ENCODE results near the gene TMEM94.

Gene TMEM94

DNA sequence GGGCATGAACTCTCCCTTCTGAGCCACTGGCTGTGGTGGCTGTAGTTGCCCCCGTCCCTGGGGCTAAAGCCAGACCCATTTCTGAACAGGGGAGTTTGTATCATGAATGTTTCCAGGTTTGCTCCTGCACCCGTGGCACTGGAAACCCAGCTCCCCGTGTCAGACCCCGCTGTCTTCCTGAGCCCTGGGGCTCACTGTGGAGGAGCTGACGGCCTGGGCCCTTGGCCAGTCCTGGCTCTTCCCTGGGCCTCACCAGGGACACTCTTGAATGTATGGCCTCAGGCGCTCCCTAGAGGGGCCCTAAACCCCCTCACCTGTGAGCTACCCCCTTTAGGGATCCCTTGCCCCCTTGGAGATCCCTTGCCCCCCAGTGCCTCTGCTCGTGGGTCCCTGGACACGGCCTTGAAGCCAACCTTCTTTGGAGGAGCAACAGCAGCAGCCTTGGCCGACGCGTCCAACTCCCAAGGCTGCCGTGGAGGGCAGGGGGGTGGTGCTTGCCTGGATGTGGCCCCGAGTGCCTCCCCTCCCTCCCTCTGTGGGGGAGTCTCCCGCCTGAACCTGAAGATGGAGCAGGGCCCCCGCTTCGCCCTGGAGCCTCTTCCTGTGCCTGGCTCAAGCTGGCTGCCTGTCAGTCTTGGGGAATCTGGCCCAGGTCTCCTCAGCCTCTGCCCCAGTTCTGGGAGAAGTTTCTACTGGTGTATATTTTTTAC lies 43.0 kb downstream of the TMEM94 start:
- DNase-seq: no peak

DNA sequence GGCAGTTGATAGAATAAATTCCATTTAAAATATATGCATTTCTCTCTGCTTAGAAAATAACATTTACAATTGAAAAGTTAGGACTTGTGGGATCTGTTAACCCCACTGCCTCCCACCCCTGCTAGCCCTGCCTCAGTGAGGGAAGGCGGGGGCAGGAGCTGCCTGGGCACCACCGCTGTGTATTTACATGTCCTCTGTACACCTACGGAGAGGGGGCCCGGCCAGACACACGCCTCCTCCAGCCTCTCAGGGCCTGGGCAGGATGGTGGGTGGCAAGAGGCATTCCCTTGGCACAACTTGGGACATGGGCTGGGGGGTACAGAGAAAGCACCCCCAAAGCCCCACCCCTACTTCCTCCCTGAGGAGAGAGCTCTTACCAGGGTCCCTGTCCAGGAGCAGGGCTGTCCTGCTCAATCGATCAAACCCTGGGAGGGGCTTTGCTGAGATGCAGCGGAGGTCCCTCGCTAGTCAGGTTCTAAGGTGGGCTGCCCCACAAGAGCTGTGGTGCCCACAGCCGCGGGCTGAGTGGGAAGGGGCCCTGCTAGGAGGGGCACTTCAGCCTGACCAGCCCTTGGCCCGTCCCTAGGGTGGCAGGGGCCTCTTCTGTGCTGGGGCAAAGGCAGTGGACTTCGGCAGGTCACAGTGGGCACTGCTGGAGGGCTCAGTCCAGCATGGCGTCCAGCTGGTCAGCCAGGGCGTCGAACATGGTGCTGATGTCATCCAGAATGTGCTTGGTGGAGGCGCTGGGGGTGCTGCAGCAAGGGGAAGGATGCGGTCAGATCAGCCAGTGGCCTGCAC lies 44.2 kb downstream of the TMEM94 start:
- no peak for DNase-seq

DNA sequence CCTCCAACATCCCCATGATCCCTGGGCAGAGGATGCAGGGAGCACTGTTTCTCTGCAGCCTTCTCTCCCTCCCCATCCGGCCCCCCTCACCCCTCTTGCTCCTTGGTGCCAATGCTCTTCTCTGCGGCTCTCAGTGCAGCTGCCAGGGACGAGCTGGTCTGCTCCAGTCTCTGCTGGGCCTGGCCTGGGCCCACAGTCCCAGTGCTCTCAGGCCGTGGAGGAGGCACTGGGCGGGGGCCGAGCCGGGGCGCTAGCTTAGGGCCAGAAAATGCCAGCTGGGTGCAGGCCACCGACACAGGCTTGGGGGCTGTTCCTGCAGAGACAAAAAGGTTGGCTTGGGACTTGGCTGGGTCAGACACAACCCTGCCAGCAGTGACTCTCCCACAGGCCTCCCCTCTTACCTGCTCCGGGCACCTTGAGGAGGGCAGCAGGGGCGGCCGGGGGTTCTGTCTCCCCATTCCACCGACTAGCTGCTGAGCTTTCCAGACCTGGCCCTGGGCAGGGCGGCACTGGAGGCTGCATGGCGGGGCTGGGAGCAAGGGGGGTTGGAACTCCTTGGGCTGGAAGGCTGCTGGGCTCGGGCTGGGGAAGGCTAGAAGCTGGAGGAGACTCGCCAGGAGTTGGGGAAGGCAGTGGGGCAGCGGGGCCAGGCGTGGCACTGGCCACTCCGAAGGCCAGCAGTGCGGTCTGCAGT lies 45.1 kb downstream of the TMEM94 start:
- no peak for DNase-seq

DNA sequence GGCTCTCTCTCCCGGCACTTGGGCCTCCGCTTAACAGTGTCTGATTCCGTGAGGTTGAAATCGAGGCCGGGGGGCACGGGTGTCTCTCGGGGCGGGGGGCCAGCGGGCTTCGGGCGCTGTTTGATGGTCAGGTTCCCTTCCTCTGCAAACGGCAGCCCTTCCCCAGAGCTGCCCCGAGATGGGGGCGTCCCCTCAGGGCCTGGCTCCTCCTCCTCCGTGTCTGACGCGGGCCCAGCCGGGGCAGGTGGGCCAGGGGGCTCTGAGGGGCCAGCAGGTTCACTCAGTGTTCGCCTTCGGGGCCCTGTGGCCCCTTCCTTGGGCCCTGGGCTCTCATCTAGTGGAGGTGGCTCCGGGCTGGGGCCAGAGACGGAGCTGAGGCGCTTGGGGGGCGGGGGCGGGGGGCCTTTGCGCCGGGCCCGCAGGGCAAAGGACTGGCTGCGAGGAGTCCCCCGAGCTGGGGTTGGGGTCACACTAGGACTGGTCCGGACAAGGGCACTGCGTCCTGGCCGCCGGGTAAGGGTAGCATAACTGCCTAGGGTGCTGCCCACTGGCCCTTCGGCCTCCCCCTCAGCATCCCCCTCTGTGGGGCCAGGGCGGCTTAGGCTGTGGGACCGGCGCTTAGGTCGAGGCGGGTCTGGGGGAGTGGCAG lies 45.8 kb downstream of the TMEM94 start:
- no peak for DNase-seq

DNA sequence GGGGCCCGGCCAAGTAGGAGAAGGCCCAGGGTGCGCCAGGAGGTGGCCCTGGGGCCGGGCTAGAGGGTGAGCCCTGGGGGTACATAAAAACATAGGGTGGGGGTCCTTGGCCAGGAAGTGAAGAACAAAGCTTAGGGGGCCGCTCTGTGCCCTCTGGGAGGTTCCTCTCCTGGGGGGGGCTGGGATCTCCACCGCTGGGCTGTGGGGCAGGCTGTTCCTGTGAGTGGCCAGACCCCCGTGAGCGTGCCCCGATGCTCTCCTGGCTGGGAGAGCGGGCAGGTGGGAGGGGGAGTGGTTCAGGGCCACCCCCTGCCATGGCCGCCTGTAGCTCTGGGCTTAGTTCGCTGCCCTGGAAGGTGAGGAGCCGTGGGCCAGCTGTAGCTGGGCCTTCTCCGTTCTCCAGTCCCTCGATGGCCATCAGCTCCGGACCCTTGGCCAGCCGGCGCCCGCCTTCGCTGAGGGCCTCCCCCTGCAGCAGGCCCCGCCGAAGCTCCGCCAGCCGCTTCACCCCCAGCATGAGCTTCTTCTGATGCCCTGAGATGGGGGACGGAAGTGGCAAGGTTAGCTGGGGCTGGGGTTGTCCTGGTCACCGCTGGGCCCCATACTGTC lies 46.4 kb downstream of the TMEM94 start:
- no peak for DNase-seq

DNA sequence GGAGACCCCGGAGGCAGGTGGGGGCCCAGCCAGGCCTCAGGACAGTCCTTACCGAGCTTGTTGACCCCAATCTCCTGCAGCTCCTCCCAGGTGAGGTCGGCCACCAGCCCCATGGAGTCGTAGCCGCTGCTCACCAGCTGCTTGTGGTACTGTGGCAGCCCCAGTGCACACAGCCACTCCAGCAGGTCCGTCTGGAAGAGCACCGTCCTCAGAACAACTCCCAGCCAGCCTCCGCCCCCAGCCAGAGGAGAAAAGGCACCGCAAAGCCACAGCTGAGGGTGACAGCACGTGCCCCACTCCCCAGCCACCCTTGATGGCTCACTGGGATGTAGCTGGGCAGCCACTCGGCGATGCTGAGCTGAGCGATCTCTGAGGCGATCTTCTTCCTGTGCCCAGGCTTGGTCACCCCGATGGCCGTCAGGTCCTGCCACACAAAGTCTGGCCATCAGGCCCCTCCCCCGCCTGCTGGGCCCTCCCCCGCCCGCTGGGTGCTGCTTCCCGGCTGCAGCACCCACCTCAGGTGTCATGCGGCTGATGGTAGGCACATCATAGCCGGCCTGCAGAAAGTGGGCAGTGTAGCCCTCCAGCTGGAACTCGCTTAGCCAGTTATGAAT lies 47.0 kb downstream of the TMEM94 start:
- DNase-seq: no peak

DNA sequence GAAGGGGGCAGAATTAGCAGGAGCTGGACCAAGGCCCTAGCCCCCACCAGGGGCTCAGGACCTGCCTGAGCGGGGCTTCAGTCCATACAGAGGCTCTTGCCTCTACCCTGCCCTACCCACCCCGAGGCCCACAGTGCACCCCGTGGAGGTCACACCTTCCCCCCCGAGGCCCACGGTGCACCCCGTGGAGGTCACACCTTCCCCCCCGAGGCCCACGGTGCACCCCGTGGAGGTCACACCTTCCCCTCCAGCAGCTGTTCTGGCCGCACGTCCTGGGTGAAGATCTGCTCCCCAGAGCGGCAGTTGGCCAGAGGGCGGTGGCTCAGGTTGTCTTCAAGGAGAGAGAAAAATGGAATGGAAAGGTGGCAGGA lies 47.5 kb downstream of the TMEM94 start:
- no peak for DNase-seq

DNA sequence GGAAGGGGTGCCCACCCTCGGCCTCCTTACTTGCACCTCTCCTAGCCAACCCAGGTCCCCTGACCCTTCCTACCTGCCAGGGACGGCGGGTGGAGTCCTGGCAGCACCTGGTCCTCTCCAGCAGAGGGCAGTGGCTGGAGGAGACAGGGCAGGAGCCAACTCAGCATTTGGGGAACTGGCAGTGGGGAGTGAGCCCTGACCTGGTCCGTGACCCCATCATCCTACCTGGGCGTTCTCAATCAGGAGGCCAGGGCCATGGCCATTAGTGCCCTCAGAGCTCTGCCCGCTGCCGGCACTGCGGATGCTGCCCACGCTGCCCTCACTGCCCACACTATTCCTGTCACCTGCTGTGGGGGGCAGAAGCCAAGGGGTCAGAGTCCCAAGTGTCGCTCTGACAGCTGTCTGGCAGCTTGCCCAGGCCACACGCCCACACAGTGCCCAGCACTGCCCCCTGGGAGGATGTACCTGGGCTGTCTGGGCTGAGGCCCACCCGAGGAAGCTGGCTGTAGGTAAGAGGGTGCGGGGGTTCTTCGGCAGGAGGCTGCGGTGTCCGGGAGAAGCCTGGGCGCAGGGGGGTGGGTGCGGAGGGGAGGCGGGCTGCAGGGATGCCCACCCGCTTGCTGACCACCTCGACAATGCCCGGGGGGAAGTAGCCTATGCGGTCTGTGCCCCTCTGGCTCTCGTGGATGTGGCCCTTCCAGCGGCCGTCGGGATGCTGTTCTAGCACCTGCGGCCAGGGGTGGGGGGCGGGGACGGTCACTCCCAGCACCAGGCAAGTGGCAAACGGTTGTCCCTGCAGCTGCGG lies 48.1 kb downstream of the TMEM94 start:
- peak; percentile 58 for DNase-seq

DNA sequence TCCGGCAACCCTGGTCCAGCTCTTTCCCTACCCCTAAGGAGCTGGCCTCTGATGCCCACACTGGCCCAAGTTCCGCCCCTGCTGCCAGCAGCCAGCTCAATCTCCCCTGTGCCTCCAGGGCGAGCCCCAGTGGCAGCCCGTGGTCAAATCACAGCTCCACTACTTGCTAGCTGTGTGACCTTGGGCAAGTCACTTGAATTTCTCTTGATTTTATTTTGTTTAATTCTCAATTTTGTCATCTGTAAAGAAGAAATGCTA lies 48.6 kb downstream of the TMEM94 start:
- DNase-seq: no peak

DNA sequence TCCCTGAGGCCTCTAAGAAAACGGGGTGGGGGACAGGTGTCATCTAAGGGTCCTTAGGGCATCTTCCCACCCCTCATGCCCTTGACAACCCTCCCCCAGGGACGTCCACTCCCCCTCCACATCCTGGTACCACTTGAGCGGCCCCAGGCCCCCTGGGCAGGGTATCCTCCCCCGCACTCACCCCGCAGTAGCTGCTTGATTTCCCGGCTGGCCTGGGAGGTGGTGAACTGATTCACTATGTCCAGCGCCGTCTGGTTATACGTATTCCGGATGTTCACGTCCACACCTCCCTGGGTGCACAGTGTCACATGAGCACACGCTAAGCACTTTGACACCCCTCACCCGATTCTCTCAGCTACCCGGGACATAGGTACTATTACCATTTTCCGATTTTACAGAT lies 49.2 kb downstream of the TMEM94 start:
- no peak for DNase-seq

DNA sequence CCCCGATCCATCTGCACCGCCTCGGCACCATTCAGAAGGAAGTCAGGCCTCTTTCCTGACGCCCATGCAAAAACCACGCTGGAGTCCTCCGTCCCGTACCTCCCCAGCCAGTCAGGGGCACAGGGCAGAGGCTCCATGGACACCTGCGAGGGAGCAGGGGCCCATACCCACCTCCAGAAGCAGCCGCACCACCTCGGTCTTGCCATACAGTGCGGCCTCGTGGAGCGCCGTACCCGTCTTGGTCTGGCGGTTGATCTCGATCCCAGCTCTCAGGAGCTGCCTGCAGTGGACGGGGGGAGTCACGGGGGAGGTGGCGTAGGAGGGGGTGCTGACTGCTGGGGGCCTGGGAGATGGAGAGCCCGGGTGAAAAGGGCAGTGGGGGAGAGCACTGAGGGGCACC lies 49.7 kb downstream of the TMEM94 start:
- no peak for DNase-seq

DNA sequence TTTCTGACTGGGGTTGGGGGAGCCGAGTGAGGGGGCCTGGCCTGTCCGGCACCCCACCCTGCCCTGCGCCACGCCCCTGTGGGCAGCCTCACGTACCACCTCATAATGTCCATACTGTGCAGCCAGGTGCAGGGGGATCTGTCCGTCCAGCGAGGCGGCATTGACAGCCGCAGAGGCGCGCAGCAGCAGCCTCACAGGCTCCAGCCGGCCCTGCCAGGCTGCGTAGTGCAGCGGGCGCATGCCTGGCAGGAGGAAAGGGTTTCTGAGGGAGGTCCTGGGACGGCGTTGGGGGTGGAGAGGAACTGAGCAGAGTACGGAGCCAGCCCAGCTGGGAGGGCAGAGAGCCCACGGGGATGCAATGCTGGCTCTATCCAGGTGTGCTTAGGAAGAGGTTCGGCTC lies 50.5 kb downstream of the TMEM94 start:
- no peak for DNase-seq

DNA sequence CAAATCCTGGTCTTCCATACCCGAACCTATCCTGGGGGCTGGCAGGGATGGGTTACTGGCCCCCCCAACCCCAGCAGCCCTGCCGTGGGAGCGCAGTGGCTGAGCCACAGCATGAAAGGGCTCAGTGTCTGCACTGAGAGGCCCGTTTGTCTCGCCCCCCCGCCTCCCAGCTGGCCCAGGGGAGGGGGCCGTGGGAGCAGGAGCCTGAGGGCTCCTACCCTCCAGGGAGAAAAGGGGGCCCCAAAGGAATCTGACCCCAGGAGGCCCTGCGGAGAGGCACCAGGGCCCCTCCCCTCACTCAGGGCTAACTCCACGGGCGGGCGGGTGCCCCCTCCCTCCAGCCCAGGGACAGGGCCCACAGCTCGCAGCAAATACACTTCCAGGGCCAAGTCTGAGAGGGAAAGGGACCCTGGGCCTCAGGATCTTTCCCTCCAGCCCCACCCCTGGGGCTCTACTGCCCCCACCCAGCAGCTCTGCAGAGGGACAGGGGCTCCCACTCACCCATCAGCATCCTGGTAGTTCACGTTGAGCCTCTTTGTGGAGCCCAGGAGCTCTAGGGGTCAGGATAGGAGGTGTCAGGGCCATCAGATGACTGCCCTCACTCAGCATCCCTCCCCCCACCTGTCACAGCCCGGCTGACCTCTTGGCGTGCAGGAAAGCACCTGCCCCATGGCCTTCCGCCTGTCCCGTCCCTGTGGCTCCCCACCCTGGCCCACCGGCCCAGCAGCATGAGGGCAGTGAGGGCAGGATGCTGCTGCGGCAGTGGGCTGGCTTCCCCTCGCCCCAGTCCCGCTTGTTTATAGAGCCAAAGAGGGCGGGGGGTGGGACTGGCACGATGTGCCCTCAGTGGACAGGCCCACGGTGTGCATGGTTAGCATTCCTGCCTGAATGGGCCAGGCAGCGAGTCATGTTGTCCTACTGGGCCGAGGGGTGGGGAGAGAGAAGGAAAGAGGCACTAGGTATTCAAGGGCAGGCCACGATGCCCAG lies 51.6 kb downstream of the TMEM94 start:
- no peak for DNase-seq

DNA sequence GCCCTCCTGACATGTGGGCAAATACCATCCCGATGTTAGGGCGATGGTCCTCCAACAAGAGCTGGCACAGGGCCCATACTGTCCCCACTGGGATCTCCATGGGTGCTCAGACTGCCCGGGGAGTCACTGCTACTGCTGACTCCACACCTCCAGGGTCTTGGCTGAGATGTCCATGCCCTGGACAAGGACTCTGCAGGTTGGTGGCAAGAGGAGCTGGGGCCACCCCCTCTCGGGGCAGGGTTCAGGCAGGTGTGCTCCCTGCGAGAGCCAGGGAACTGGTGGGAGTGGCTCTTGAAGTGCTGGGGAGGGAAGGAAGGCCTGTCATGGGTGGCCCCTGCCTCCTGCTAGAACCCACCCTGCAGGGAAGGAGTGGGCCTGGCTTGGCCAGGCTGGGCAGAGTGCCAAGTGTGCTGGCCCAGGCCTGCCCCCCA lies 52.5 kb downstream of the TMEM94 start:
- no peak for DNase-seq

DNA sequence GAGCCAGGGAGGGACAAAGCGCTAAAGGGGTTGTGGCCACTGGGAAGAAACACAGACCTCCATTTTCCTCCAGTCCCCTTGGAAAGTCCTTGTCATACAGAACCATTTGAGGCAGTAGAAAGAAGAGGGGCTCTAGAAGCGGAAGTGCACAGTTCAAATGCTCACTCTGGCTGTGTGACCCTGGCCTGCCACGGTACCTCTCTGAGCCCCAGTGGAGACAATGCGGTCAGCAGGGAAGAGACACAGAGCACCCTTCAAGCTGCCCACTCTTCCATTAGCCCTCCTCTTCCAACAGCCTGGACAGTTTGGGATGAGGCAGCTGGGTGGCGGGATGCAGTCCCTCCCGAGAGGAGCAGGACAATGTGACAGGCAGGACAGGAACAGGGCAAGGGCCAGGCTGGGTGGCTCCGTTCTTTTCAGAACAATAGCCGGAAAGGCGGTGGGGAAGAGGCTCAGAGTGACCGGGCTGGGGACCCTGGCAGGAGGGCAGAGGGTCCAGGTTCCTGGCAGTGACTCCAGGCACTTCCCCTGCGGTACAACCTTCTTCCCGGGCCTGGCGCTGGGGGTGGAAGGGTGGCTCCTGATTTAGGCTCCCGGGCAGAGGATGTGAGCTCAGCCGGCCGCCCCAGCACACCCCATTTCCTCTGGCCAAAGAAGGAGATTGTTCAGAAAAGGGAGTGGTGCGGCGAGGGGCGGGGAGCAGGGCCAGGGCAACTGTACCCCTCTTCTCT lies 53.3 kb downstream of the TMEM94 start:
- no peak for DNase-seq

DNA sequence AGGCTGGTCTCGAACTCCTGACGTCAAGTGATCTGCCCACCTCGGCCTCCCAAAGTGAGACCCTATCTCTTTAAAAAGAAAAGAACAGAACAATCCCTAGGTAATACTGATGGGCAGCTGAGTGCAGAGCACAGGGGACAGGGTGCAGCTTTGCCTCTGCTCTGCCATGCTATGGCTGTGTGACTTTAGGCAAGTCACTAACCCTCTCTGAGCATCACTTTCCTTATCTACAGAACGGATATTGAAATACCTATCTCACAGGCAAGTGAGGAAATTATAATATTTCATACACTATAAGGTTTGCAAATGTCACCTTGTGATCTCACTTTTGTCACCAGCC lies 54.8 kb downstream of the TMEM94 start:
- DNase-seq: no peak

DNA sequence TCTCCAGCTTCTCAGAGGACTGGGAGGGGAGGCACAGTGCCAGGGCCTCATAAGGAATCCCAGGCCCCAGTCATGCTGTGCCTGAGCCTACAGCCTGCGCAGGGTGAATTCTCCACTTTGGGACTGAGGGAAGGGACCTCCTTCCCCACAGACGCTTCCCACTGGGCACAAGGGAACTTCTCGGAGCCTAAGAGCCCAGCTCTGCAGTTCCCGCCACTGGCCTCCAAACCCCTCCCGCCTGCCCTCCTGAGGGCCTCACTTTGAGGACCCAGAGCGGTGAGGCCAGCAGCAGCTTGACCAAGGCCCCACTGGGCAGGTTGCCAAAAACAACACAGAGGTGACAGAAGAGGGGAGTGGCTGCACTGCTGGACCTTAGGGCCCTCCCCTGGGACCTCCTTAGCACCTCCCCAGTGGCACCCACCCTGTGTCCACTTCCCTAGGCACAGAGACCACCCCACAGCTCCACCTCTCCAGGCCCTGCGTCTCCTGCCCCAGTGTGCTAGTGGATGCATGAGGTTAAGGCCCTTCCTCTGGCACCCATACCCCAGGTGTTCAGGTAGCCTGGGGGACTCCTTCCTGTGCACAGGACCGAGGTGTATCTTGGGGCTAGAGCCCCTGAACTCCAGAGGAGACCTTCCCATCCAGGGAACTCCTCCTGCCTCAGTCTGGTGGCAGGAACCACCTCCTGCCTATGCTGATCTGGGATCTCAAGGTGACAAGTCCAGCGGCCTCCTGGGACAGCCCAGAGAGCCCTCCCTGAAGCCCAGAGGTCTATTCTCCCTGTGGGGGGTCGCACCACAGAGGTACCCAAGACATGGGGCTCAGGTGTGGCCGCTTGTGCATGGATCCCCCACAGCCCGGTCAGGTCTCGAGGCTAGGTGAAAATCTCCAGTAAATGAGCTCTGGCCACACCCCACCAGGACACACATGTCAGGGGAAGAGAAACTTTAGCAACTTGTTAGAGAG lies 55.5 kb downstream of the TMEM94 start:
- no peak for DNase-seq

DNA sequence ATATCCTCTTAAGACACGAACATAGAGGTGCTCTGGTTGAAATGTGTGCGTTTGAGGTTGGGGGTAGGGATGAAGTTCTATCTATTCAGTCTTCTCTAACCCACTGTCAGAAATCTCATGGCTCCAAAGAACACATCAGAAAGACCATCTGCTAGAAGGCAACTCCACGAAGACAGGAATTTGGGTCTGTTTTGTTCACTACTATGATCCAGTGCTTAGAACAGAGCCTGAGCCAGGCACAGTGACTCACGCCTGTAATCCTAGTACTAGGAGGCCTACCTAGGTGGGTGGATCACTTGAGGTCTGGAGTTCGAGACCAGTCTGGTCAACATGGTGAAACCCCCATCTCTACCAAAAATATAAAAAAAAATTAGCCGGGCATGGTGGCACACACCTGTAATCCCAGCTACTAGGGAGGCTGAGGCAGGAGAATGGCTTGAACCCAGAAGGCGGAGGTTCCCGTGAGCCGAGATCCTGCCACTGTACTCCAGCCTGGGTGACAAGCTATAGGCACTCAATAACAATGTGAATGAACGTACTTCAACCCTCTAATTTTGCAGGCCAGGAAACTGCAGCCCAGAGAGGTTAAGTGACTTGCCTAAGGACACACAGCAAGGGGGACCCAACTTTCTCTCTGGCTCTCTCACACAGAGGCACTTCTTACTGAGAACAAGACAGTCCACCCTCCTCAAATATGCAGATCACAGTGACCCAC lies 56.6 kb downstream of the TMEM94 start:
- no peak for DNase-seq

Data from CD4-positive, alpha-beta T cell treated with Interleukin-17A for 4 hours (primary cell).